ENCODE results near the gene PDS5A.
"Not testable (repeated sequence)": the region's sequence is repeated elsewhere in the genome, so short reads cannot be mapped to it uniquely, and the experiment has no call there.

The PDS5A gene

GRCh38 chr4:39977489-39978377, at the start of gene PDS5A:
PDS5A (minus strand) TSS chr4:39977911; CDS start chr4:39976577, 1,334 bp downstream.
- peak within 1 kb of the TSS; percentile 79 for H3K4me3 ChIP-seq (ENCODE audit: low read length)
- peak; percentile 50 for TF ChIP-seq CTCF (conservative IDR thresholded peaks at IDR 0.05; ENCODE audit: low read length)
- peak; percentile 87 for DNase-seq (ENCODE audit: low read depth)

- DNase-seq (ENCODE audit: low read depth); H3K4me3 ChIP-seq (ENCODE audit: low read length): not testable (repeated sequence)
Measured at GRCh38 chr4:40024049-40024448, 46.3 kb upstream of the PDS5A start.

- DNase-seq (ENCODE audit: low read depth): not testable (repeated sequence)
Measured at GRCh38 chr4:40021116-40021515, 43.4 kb upstream of the PDS5A start.

GRCh38 chr4:40020221-40020620, 42.5 kb upstream of the PDS5A start:
- no peak for TF ChIP-seq CTCF (conservative IDR thresholded peaks at IDR 0.05; ENCODE audit: low read length)
- no peak for DNase-seq (ENCODE audit: low read depth)
- no peak overlapping the region for H3K4me3 ChIP-seq (ENCODE audit: low read length)

More at GRCh38 chr4:40021116-40021515, 43.4 kb upstream of the PDS5A start:
- H3K4me3 ChIP-seq (ENCODE audit: low read length): not testable (repeated sequence)

- no peak for DNase-seq (ENCODE audit: low read depth)
- no peak for TF ChIP-seq CTCF (conservative IDR thresholded peaks at IDR 0.05; ENCODE audit: low read length)
- H3K4me3 ChIP-seq (ENCODE audit: low read length): no peak overlapping the region
Measured at GRCh38 chr4:40016007-40016406, 38.3 kb upstream of the PDS5A start.

- peak; percentile 35 for DNase-seq (ENCODE audit: low read depth)
- TF ChIP-seq CTCF (conservative IDR thresholded peaks at IDR 0.05; ENCODE audit: low read length): no peak
- no peak overlapping the region for H3K4me3 ChIP-seq (ENCODE audit: low read length)
Measured at GRCh38 chr4:40003986-40004385, 26.3 kb upstream of the PDS5A start.

- DNase-seq (ENCODE audit: low read depth): no peak
- TF ChIP-seq CTCF (conservative IDR thresholded peaks at IDR 0.05; ENCODE audit: low read length): no peak
- no peak overlapping the region for H3K4me3 ChIP-seq (ENCODE audit: low read length)
Measured at GRCh38 chr4:40000711-40001110, 23.0 kb upstream of the PDS5A start.

GRCh38 chr4:39998659-39999345, 21.1 kb upstream of the PDS5A start:
- TF ChIP-seq CTCF (conservative IDR thresholded peaks at IDR 0.05; ENCODE audit: low read length): no peak
- no peak for DNase-seq (ENCODE audit: low read depth)

More at GRCh38 chr4:39998659-39999345, 21.1 kb upstream of the PDS5A start:
- no peak overlapping the region for H3K4me3 ChIP-seq (ENCODE audit: low read length)
